Measurements from ENCODE around the gene KRT7. TPM values are rescaled to one million over a fixed set of nuclear protein-coding genes. Genes with fewer than 3 reads are reported as not detected.
A peak's percentile ranks its signal among the peaks of the same experiment; 100 is the strongest.

Gene KRT7
- polyA plus RNA-seq, 1 experiment = 4.6 TPM

DNA sequence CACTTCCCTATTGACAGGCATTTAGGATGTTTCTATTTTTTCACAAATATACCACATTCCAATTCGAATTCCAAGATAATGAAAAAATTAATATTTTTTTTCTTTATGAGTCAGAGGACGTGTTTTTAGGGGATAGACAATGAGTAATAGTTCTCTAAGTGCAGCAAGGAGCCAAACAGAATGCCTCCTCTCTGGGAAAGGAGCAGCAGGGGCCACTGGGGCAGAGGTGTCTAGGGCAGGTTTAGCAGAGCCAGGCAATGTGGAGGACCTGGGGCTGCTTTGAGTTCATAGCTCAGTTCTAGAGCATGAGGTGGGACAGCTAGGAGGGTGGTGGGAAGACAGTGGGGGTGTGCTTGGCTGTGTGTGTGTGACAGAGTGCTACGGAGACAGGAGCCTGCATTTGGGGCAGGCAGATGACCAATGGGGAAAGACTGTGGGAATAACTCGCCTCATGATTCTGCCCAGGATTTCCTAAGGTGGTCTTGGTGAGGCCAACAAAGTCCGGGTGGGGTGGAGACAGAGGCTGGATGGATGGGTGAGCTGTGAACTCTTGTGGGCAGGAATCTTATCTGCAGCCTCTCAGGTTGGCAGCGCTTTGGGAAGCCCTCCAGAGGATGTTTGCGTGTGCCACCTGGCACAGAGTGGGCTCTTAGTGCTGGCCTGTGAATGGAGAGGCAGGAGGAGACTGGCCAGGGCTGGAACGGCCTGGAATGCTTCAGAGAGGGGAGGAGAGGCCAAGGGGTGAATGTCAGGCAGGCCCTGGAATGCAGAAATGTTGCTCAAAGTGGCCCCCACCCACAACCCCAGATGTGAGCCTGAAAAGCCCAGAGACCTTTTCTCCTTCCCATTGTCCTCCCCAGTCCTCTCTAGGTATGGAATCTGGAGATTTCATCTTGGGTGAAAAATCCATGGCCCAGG is 2.4 kb upstream of the KRT7 start:
- Histone ChIP-seq H3K9me3 (ENCODE audit: control insufficient read depth, insufficient read depth, low read length) (no peaks in the 10 kb centered on the region; the same call in 1 of the 2 replicates), H3K27me3 (ENCODE audit: control insufficient read depth, insufficient read depth, low read length) (no peaks in the 10 kb centered on the region), H3K4me3 (ENCODE audit: low read depth, low read length) (no peak overlapping the region), H3K27ac (ENCODE audit: low read depth, low read length) (peak overlapping the region; percentile 39)
- ChIA-PET CTCF (interaction anchor here (0.8 to 1.9 kb wide), 4 partner anchors 9 to 97 kb away, joined by 3 to 6 read pairs (median 4); no protein-coding TSS in a partner anchor), POLR2A (interaction anchor here (0.9 kb wide), 1 partner anchor 14 kb away, joined by 3 read pairs; no protein-coding TSS in a partner anchor)
- DNase-seq (ENCODE audit: low read depth, low spot score) = no peak
- TF ChIP-seq, protein P1, sequence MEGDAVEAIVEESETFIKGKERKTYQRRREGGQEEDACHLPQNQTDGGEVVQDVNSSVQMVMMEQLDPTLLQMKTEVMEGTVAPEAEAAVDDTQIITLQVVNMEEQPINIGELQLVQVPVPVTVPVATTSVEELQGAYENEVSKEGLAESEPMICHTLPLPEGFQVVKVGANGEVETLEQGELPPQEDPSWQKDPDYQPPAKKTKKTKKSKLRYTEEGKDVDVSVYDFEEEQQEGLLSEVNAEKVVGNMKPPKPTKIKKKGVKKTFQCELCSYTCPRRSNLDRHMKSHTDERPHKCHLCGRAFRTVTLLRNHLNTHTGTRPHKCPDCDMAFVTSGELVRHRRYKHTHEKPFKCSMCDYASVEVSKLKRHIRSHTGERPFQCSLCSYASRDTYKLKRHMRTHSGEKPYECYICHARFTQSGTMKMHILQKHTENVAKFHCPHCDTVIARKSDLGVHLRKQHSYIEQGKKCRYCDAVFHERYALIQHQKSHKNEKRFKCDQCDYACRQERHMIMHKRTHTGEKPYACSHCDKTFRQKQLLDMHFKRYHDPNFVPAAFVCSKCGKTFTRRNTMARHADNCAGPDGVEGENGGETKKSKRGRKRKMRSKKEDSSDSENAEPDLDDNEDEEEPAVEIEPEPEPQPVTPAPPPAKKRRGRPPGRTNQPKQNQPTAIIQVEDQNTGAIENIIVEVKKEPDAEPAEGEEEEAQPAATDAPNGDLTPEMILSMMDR (IDR thresholded peaks at IDR 0.05; ENCODE audit: low read depth, low read length) = no peak

DNA sequence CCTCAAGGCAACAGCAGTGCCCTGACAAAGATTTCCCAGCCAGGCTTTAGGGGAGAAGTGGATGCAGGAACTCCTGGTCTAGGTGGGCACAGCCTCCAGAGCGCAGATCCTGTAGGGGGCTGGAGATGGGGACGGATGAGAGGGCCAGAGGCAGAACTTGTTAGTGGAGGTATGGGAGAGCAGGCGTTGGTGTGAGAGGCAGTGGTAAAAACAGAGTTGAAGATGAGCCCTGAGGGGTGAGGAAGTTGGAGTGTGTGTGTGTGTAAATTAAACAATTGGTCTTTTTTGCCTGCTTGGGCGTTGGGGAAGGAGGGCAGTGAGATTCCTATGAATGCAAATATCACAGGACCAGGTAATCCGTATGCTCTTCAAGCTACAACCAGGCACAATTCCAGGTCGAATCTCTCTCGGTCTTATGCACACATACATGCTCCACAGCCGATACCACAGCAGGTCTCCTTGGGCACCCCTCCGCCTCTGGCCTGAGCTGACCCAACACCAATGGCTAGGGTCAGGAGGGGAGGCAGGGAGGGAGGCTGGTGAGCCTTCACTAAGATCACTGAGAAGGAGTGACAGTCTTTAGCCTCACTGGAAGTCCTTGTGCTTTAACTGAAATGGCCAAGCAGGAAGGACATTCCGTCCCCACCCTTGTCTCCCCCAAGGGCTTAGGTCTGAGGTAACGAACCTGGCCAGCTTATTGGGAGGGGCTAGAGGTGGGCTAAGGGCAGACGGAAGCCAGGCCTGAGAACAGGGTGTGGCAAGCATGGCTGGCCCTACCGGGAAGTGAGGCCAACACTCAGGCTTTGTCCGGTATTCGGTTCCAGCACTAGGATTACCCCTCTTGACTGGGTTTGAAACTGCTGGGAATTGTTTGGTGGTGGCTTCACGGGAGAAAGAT is 1.5 kb upstream of the KRT7 start:
- Histone ChIP-seq H3K9me3 (ENCODE audit: control insufficient read depth, insufficient read depth, low read length) (no peaks in the 10 kb centered on the region; the same call in 1 of the 2 replicates), H3K4me3 (ENCODE audit: low read depth, low read length) (no peak overlapping the region), H3K27ac (ENCODE audit: low read depth, low read length) (no peak overlapping the region), H3K27me3 (ENCODE audit: control insufficient read depth, insufficient read depth, low read length) (no peaks in the 10 kb centered on the region)
- ChIA-PET CTCF (interaction anchor here (0.8 to 1.9 kb wide), 3 partner anchors 17 to 96 kb away, joined by 3 to 6 read pairs (median 6); no protein-coding TSS in a partner anchor), POLR2A (no interaction called here)
- TF ChIP-seq, protein P1 (IDR thresholded peaks at IDR 0.05; ENCODE audit: low read depth, low read length) = no peak
- DNase-seq (ENCODE audit: low read depth, low spot score) = no peak

DNA sequence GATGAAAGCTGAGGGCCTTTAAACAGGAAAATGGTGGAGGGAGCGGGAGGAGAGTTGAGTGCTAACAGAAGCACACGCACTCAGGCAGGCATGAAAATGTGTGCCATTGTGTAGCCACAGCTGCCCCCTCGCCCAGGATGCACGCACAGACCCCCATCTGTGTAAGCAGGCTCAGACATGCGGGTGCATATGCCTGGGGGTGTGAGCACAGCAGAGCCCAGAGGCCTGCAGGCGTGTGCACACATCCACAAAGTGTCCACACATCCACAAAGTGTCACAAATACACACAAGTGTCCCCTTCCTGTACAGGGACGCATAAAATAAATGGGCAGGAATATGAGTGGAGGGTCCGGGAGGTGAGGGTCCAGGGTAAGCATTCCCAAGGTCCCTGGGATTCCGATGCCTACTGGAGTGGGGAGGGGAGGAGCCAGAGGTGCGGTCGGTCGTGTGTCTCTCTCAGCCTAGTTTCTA is 805 bp upstream of the KRT7 start:
- no peaks in the 10 kb centered on the region for H3K27me3 ChIP-seq (ENCODE audit: control insufficient read depth, insufficient read depth, low read length)
- no peaks in the 10 kb centered on the region; the same call in 1 of the 2 replicates for H3K9me3 ChIP-seq (ENCODE audit: control insufficient read depth, insufficient read depth, low read length)
- ChIA-PET CTCF (interaction anchor here (1.2 to 1.5 kb wide), 2 partner anchors 46 to 47 kb away, joined by 3 to 6 read pairs; no protein-coding TSS in a partner anchor), POLR2A (no interaction called here)
- DNase-seq (ENCODE audit: low read depth, low spot score) = no peak
- H3K27ac ChIP-seq (ENCODE audit: low read depth, low read length) = no peak overlapping the region
- TF ChIP-seq, protein P1 (IDR thresholded peaks at IDR 0.05; ENCODE audit: low read depth, low read length) = no peak
- H3K4me3 ChIP-seq (ENCODE audit: low read depth, low read length) = no peak overlapping the region

DNA sequence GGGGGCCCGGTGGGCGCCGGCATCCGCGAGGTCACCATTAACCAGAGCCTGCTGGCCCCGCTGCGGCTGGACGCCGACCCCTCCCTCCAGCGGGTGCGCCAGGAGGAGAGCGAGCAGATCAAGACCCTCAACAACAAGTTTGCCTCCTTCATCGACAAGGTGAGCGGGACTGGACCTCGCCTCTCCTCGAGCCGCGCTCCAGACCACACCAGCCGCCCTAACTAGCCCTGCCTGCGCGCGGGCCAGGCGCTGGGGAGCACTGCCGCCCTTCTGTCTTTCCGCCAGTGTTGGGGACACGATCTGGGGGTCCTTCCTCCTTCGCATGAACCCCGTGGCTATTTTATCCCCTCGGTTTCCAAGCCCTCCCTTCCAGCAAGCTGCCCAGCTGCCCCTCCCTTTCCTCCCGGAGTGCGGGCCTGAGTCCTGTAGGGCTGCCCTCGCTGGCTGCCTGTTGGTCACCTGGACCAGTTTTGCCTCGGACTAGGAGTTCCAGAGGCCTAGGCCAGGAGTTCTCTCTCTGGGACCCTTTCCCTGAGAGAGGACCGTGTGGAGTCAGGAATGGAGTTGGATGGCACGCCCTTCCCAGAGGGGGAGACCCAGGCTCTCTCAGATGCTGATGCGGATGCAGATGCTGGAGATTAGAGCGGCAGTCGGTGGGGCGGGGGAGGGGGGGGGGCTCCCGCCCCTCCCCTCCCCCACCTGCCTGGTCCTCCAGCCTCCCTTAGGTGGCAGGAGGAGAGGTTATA is 592 bp downstream of the KRT7 start:
- ChIA-PET POLR2A (no interaction called here), CTCF (no interaction called here)
- TF ChIP-seq, protein P1 (IDR thresholded peaks at IDR 0.05; ENCODE audit: low read depth, low read length) = no peak
- no peak for DNase-seq (ENCODE audit: low read depth, low spot score)
- no peak overlapping the region for H3K27ac ChIP-seq (ENCODE audit: low read depth, low read length)
- no peak overlapping the region for H3K4me3 ChIP-seq (ENCODE audit: low read depth, low read length)
- H3K9me3 ChIP-seq (ENCODE audit: control insufficient read depth, insufficient read depth, low read length) = no peaks in the 10 kb centered on the region; the same call in 1 of the 2 replicates
- H3K27me3 ChIP-seq (ENCODE audit: control insufficient read depth, insufficient read depth, low read length) = no peaks in the 10 kb centered on the region
